GM19397 (cell line): ENCODE results near the gene VAV1.
"Not testable (repeated sequence)": the region's sequence is repeated elsewhere in the genome, so short reads cannot be mapped to it uniquely, and the experiment has no call there.

Experiments
- ATAC-seq: cut with Tn5 transposase; IDR thresholded peaks from one replicate; pipeline ENCODE4 v1.9.1; 2021; ENCODE audit warnings: mild to moderate bottlenecking, moderate library complexity; ENCODE audit not compliant: unreplicated experiment

The VAV1 gene

GRCh38 chr19:6842871-6843607 lies 70.5 kb downstream of the VAV1 start:
- no peak for ATAC-seq

- no peak for ATAC-seq
These were observed 75.3 kb downstream of the VAV1 start for GRCh38 chr19:6847828-6848200.

- ATAC-seq: no peak
These were observed 76.5 kb downstream of the VAV1 start for GRCh38 chr19:6848986-6849385.

GRCh38 chr19:6849876-6850275 lies 77.4 kb downstream of the VAV1 start:
- no peak for ATAC-seq

- ATAC-seq: no peak
These were observed 78.9 kb downstream of the VAV1 start for GRCh38 chr19:6851359-6851758.

DNA sequence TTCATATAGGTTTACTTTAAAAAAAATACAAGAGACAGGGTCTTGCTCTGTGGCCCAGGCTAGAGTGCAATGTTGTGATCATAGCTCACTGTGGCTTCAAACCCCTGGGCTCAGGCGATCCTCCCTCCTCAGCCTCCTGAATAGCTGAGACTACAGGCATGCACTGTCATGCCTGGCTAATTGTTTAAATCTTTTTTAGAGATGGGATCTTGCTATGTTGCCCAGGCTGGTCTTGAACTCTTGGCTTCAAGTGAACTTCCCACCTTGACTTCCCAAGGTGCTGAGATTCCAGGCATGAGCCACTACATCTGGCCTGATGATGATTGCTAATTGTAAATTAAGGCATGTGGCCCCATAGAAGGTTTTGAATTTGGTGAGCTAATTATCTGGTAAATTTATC lies 79.5 kb downstream of the VAV1 start:
- no peak for ATAC-seq

DNA sequence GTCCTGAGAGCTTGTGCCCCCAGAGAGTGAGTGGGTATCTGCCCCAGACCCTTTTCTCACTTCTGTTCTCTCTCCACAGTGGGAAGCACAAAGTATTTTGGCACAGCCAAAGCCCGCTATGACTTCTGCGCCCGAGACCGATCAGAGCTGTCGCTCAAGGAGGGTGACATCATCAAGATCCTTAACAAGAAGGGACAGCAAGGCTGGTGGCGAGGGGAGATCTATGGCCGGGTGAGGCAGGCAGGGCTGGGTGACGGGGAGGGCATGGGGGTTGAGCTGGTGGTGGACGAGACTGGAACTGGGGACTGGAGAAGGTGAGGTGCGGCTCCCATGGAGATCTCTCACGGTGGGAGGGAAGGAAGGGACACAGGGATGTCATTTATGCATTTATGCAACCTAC lies 81.4 kb downstream of the VAV1 start:
- no peak for ATAC-seq

DNA sequence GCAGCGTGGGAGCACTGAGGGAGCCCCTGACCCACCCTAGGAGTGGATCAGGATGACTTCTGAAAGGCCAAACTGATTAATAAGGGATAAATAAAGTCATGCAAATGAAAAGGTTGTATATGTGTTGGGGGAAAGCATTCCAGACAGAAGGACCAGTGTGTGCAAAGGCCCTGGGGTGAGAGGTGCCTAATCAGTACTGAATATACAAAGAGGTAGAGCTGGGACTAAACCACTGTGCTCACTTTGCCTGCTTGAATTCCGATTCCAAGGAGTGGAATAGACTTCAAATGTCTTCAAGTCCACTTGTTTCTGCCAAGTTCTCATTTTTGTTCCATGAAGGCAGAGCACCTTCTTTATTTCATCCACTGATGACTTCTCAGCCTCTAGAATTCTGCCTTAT lies 82.2 kb downstream of the VAV1 start:
- ATAC-seq: no peak

- ATAC-seq: no peak
These were observed 84.4 kb downstream of the VAV1 start for GRCh38 chr19:6856749-6857372.

DNA sequence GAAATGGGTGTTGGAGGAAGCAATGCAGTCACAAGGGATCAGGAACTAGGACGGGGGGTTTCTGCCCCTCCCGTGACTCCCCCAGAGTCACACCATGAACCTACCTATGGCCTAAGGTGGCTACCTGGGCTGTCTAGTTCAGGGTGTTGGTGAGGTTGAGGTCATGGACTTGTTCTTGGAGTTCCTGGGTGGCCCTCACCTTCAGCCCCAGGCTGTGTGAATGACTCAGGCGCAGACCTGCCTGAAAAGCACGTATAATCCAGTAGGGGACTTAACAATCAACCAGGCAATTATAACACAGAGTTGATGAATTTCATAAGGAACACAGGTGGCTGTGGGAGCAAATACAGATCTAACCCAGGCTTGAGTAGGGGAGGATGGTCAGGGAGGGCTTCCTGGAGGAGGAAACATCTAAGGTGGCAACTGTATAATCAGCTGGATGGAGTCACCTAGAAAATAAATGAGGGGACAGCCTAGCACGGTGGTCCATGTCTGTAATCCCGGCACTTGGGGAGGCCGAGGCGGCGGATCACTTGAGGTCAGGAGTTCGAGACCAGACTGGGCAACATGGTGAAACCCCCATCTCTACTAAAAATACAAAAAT lies 89.3 kb downstream of the VAV1 start:
- ATAC-seq: no peak

GRCh38 chr19:6862673-6863078 lies 90.2 kb downstream of the VAV1 start:
- peak; percentile 54 for ATAC-seq

GRCh38 chr19:6864325-6864940 lies 91.9 kb downstream of the VAV1 start:
- ATAC-seq: no peak

DNA sequence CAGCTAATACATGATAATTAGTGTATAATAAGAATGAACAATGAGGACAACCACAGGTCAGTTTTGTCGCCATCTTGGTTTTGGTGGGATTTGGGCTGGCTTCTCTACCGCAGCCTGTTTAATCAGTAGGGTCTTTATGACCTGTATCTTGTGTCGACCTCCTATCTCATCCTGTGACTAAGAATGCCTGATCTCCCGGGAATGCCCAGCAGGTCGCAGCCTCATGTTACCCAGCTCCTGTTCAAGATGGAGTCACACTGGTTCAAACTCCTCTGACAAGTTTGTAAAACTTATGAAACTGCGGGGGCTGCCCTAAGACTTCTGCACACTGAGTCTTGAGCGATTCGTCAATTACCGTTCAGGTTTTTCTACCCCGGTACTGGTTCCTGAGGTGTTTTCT lies 93.3 kb downstream of the VAV1 start:
- ATAC-seq: no peak

DNA sequence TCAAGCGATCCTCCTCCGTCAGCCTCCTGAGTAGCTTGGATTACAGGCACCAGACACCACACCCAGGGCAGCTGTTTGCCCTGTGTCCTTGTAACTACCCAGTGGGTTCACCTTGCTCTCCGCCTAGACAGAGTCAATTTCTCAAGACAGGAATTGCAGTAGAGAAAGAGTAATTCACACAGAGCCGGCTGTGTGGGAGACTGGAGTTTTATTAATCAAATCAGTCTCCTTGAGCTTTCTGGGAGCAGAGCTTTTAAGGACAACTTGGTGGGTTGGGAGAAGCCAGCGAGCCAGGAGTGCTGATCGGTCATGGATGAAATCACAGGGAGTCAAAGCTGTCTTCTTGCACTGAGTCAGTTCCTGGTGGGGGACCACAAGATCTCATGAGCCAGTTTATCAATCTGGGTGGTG lies 94.2 kb downstream of the VAV1 start:
- ATAC-seq: no peak

DNA sequence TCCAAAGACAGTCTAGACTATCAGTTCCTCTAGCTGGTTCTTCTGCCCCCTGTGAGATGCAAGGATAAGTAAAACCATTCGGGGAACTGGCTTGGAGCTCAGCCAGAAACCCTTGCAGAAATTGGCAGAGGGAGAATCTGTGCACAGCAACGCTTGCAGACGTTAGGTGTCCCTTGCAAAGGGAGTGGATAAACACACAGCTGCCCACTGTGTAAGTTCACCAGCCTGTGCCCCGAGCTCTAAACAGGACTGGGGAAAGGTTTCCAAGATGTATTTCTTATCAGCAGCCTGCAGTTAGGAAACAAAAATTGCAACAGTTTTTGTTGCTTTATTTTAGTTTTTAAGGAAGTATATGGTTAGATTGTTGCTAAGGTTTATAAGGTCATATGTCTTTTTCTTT lies 95.8 kb downstream of the VAV1 start:
- ATAC-seq: no peak

- not testable (repeated sequence) for ATAC-seq
These were observed 96.8 kb downstream of the VAV1 start for GRCh38 chr19:6869151-6869882.

DNA sequence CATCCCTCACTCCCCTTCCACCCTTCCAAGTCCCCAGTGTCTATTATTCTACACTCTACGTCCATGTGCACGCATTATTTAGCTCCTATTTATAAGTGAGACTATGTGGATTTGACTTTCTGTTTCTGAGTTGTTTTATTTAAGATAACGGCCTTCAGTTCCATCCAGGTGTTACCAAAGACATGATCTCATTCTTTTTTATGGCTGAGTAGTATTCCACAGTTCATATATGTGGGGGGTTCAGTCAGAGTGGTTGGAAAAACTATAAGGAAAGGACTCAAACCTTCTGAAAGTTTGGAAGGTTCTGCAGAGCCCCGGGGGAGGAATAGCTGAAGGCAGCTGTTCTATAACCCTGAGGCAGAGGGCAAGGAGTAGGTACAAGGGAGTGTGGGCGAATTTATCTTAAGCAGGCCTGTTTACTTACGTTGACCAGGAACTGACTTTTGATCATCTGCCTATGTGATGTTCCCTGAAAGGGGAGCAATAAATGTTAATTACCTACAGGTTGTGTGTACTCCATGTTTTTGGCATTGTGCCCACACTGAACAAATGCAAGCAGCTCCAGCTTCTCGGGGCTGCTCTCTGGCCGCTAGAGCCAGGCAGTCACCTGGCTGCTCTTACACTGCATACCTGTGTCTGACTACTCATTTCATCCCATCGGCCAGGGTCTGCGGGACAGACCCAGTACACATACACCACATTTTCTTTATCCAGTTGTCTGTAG lies 101.4 kb downstream of the VAV1 start:
- ATAC-seq: no peak

DNA sequence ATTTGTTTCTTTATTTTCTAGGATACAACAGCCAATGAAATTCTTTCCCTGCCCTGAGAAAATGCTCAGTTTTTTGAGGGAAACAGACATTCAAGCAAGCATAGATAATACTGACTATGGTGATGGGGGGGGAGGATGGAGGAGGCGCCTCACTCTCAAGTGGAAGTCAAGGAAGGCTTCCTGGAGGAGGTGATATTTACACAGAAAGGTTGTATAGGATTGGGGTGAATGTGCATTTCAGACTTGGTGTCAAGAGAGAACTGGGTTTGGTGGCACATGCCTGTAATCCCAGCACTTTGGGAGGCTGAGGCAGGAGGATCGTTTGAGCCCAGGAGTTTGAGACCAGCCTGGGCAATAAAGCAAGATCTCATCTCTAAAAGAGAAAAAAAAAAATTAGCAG lies 102.7 kb downstream of the VAV1 start:
- ATAC-seq: no peak

- ATAC-seq: no peak
These were observed 104.2 kb downstream of the VAV1 start for GRCh38 chr19:6876748-6877147.

- ATAC-seq: no peak
These were observed 105.3 kb downstream of the VAV1 start for GRCh38 chr19:6877766-6878165.
